ENCODE measurements around the gene SH3GLB2.
A peak's percentile ranks its signal among the peaks of the same experiment; 100 is the strongest.
"Not testable (repeated sequence)": the region's sequence is repeated elsewhere in the genome, so short reads cannot be mapped to it uniquely, and the experiment has no call there.

SH3GLB2 gene

DNA sequence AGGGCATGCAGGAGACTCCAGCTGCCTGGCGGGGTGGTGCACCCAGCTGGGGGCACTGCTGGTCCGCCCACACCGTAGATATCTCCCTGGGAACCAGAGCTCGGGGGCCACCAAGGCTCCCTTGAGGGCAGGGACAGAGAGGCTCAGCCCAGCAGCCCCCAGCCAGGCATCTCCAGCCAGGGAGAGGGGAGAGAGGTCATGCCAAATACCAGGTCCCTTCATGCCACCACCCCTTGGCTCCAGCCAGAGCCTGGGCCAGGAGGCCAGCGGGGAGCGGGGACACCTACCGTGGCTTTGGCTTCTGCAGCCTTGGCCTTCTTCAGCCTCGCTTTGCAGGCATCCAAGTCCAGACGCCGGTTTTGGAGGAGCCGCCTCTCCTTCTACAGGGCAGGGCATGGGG lies 14.0 kb downstream of the SH3GLB2 start:
- no peak for DNase-seq

DNA sequence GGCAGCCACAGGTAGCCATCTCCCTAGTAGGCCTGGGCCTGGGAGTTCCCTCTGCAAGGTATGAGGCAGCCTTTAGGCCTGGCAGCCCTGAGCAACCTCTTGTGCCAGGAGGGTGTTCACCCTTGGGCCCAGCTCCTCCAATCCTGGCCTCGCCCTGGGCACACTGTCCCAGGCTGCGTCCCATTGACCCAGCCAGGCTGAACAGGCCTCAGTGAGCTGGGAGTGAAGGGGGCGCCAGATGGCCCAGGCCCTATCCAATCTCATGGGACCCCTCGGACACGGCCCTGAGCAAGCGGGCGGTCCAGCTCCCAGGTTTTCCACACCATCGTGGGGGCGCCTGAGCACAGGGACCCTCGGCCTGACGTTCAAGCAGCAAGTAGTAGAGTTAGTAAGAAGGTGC lies 14.5 kb downstream of the SH3GLB2 start:
- DNase-seq = no peak

DNA sequence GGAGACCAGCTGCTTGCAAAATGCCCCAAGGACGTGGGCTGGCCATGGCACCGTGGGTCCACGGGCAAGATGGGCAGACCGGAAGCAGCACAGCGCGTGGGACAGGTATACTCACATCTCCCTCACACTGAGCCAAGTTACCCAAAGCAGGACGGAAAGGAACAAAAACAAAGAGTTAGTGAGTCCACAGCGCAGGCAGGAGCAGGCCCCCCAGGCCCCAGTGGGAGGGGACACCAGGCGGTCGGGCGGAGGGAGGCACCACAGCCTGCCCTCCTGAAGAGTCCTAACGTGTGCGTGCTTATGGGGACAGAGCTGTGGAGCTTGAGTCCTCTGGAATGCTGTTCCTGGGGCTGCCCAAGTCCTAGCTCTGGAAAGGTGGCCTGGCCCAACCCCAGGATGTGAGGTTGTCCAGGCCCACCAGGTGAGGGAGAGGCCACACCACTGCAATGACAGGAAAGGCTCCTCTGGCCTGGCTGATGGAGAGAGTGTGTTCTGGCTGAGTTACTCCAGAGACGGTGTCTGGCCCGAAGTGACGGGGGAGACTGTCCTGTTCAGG lies 15.2 kb downstream of the SH3GLB2 start:
- no peak for DNase-seq

DNA sequence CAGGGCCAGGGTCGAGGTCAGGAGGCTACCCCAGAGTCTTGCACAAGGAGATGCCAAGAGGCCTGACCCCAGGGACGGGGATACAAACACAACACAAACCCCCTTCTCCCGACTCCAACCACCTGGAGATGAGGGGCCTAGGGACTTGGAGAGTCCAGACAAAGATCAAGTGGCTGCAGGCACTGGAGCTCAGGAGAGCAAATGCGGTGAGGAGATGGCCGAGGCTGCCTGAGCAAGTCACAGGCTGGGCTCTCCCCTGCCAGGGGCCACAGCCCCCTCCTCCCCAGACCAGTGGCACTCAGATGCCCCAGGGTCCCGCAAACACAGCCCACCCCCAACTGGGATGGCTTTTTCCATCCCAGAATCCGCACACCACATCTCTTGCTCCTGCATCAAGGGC lies 15.8 kb downstream of the SH3GLB2 start:
- DNase-seq = no peak

DNA sequence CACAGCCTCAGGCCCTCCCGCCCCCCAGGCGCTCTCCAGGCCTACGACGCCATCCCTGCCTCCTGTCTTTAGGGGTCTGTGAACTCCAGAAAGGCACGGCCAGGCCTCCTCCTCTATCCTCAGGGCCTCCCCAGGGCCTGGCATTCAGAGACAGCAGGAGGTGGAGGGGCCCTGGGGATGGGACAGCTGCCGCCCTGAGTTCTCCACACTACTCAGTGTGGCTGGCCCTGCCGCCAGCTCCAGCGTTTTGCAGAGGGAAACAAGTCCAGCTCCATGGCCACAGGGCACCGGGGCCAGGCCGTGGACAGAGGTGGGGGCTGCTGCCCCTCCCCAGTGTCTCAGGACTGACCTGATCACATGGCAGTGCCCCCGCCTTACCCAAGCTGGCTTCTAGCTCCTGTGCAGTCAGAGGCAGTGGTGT lies 16.4 kb downstream of the SH3GLB2 start:
- no peak for DNase-seq

DNA sequence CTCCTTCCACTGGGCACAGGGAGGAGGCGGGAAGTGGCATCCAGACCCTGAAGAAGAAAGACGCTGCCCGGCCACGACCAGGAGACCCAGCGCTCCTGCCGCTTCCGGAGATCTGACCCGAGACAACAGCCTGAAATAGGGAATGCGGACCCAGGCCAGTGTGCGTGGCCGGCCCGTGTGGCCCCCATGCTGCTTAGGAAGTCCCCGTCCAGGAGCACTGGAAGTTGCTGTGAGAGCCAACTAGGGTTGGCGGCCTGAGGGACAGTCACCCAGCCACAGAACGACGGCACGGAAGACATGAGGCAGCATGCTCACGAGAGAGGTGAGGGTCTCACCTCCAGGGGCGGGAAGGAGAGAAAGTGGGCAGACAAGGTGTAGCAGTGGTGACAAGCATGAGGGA lies 17.0 kb downstream of the SH3GLB2 start:
- no peak for DNase-seq

DNA sequence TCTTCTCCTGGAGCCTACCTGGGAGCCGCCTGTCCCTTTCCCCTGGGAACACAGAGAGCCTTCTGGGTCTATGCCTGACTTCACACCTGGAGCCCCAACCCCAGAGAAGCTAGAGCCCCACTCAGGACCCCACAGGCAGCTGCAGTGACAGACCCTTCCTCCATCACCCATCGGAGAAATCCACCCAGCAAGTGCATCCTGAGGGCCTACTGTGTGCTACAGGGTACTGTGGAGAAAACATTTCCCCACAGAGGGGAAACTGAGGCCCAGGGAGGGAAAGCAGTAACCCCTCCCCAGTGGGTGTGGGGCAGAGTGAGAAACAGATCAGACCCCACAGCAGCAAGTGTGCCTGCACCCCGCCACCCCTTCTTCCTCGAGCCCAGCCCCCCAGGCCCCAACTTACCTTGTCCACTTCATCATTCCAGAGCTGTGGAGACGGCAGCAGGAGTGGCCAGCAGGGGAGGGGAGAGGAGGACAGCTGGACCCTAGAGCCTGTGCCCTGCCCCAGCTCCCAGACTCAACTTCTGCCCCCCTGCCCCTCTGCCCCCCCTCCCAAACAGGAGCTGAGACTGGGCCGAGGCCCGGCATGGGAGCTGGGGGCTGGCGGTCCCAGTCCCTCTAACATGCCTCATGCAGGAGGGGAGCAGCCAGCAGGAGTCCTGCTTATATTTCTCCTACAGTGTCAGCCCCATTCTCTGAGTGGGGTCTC lies 17.7 kb downstream of the SH3GLB2 start:
- no peak for DNase-seq

DNA sequence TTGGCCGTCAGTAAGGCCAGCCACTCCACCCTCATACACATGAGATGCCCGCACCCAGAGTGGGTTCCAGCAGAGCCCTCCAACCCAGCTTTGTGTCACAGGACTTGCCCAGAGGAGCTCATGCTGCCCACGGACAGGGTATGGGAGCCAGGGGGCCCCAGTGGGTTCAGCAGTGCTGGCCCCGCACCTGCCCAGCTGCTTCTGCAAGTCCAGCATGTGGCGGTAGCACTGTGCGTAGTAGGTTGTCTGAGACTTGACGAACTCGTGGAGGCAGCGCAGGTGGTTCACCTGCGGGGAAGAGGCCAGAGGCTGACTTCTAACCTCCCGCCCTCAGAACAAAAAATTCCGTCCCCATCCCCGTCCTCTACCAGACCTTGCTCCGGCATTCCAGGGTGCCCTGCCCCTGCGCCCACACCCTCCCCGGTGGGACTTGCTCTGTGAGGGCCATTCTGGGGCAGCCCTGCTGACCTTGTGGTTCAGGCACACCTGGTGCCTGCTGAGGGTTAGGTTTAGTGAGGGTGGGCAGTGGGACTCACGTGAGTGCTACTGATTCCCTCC lies 18.5 kb downstream of the SH3GLB2 start:
- no peak for DNase-seq

DNA sequence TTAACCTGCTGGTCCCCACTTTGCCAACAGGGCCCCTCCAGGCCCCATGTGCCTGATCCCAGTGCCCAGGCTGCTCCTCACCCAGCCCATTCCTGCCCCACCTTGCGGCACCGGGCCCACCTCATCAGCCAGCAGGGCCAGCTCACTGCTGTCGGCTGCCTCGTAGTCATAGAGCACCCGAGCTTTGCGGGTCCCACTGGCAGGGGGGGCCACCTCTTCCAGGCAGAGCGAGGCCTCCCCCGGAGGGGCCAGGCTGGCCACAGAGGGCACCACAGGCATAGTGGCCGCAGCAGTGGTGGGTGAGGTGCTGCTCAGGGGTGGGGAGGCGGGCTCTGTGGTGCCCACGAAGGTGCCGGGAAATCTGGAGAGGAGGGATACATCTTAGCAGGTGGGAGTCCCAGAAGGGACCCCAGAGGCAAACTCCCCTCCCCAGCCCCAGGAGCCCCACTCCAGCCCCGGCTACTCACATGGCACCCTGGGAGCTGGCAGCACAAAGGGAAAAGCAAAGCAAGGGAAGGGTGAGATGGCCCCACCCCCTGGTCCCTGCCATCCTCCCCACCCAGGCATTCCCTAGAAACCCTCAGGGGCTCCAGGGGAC lies 19.0 kb downstream of the SH3GLB2 start:
- DNase-seq = no peak

DNA sequence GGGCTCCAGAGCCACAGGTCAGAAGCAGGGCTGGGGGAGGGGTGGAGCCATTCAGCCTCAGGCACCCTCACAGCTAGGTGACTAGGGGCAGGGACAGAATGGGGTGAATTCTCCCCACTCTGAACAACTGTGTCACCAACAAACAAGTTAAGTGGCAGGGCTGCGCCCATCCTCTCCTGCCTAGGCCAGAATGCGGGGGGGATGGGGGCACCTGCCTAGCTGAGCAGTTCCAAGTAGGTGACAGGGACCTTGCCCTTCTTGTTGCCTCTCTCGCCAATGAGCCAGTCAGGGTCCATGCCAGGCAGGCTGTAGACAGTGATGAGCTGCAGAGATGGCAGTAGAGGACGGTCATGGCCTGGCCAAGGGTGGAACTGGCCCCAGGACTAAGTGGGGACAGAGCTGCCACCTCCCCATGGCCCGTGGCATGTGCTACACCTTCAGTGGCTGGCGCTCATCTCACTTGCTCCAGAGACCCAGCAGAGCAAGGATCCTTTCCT lies 19.6 kb downstream of the SH3GLB2 start:
- DNase-seq = no peak

DNA sequence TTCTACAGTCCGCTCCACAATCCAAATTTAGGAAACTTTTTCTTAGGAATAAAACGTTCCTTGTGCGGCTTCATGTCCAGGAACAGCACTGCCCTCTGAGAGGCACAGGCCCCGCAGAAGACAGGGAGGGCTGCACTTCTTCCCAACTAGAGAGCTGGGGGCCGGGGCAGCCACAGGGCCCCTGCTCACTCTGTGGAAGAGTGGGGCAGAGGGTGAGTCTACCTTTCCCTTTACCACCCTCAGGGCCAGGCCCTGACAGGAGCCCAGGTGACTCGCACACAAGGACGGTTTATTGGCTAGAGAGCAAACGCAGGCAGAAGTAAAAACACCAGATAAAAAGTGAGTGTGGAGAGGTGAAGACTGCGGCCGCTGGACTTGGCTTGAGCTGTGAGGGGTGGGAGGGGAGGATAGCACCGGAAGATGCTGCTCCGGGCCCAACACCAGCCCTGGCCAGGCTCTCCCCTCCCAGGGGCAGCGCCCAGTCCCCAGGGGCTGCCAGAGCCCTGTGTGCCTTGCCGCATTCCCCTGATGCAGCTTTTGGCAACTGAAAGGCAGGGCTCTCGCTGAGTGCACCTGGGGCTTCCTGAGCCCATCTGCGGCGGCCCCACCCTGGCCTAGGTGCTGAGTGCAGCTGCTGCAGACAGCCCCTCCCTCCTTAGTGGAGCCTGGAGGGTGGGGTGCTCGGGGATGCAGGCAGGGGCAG lies 20.2 kb downstream of the SH3GLB2 start:
- DNase-seq = no peak

DNA sequence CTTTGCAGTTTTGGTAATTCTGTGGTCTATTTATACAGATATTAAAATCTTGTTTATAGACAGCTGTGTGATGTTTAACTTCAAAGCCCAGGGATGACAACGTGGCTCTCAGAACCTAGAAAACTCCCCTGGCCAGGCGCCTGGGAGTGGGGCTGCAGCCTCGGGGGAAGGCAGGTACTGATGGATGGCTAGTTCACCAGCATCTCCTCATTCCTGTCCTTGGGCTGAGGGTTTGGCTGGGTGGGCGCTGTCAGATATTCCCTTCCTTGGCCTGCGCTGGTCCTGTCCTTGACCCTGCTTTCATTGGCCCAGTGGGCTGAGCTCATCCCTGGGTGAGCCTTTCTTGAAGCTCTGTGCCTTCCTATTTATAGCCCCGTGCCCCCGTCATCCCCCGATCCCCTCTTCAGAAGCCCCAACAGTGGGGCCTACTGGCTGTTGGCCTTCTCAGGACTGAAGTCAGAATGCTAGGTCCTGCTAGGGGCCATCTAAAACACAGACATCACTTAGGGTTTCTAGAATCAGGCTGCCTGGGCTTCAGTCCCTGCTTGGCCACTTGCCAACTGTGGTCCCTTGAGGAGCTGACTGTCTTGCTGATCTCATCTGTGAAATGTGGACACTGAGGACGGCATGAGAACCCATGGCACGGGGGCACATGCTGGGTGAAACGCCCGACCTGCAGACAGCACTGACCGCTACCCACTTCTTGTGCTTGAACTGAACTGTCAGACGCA lies 20.9 kb downstream of the SH3GLB2 start:
- peak; percentile 29 for DNase-seq

DNA sequence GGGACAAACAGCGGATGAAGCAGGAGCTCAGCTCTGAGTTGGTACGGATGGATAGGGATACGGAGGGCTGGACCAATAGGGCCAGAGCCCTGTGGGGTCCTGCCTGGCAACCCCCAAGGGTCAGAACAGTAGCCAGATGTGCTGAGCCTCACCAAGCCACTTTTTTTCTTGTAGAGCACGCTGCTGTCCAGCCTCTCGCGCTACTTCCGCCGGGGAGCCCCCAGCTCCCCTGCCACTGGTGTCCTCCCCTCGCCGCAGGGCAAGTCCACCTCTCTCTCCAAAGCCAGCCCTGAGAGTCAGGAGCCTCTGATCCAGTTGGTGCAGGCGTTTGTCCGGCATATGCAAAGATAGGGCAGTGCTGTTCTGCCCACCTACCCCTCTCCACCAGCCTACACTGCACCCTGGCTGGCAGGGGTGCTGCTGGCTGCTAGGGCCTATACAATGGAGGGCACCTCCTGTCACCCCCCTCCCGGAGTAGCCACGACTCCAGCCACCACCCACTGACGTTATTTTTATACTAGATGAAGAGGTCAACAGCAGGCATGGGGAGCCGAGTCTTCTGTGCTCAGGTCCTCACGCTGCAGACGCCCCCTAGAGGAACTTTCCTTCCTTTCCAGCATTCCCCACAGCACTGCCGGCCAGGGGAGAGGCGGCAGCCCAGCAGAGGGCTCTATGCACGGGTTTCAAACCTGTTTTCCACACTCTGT lies 21.6 kb downstream of the SH3GLB2 start:
- DNase-seq = peak; percentile 73

DNA sequence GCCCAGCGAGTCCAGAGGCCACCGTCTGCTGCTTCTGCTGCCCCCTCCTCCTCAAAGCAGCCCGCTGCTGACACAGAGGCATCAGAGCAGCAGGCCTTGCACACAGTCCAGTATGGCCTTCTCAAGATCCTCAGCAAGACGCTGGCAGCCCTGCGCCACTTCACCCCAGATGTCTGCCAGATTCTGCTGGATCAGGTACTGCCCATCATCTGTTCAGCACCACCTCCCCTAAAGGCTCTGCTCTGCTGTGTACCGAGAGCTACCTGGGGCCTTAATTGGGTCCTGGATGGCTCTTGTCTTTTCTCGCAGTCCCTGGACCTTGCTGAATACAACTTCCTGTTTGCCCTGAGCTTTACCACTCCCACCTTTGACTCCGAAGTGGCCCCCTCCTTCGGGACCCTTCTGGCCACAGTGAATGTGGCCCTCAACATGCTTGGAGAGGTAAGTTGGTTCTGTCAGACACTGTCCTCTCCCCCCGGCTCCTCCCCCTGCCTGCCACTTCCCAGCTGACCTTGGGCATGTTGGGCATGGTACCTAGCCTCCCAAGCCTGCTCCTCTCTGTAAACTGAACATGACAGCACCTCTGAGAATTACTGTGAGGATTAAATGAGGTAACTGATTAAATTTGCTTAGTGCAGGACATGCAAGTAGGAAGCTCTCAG lies 22.7 kb downstream of the SH3GLB2 start:
- DNase-seq = no peak

DNA sequence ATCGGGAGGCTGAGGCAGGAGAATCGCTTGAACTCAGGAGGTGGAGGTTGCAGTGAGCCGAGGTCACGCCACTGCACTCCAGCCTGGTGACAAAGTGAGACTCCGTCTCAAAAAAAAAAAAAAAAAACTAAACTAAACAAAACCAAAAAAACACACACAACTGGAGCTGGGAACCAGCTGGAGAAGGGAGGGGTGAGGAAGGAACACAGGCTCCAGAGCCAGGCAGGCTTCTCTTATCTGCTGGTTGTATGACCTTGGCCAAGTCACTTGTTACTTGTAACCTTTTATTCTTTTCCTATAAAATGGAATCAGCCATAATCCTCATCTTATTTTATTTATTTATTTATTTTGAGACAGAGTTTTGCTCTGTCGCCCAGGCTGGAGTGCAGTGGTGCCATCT lies 24.0 kb downstream of the SH3GLB2 start:
- not testable (repeated sequence) for DNase-seq

DNA sequence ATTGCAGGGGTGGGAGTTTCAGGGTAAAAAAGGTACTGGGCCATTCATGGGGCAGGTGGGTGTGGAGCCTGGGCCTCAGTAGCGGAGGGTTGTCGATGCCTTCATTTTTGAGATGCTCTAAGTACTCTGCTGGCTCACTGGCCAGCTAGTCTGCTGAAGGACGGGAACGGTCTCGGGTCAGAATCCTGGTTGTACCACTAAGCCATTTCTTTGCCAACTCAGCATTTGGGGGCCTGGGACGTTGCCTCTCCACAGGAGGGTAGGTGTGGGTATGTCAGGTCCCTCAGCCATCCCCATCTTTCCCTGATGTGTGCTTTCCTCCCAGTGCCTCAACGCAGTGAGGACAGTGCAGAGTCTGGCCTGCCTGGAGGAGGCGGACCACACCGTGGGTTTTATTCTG lies 25.1 kb downstream of the SH3GLB2 start:
- DNase-seq = no peak

DNA sequence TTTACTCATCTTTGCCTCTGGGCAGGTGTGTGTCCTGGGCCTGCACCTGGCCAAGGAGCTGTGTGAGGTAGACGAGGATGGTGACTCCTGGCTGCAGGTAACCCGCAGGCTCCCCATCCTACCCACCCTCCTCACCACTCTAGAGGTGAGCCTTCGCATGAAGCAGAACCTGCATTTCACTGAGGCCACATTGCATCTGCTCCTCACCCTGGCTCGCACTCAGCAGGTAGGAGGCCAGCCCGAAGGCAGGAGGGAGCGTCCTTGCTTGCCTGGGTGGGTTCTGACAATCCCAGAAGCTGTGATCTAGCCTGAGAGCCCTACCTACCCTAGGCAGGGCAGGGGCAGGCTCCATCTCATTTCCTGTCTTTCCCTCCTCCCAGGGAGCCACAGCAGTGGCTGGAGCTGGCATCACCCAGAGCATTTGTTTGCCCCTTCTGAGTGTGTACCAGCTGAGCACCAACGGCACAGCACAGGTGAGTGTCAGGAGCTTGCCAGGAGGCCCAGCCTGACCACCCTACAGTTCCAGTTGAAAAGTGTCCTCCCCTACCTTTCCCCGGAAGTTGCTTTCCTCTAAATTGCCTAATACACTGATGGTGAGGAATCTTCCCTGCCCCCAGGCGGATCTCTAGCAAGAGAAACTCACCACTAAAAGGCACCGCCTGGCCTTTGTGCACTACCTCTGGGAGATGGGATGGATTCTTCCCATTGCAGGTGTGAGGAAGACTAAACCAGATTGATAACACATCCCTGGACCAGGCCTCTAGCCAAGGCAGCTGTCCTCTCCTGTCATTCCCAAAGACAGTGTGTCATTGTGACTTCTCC lies 26.4 kb downstream of the SH3GLB2 start:
- DNase-seq = no peak

DNA sequence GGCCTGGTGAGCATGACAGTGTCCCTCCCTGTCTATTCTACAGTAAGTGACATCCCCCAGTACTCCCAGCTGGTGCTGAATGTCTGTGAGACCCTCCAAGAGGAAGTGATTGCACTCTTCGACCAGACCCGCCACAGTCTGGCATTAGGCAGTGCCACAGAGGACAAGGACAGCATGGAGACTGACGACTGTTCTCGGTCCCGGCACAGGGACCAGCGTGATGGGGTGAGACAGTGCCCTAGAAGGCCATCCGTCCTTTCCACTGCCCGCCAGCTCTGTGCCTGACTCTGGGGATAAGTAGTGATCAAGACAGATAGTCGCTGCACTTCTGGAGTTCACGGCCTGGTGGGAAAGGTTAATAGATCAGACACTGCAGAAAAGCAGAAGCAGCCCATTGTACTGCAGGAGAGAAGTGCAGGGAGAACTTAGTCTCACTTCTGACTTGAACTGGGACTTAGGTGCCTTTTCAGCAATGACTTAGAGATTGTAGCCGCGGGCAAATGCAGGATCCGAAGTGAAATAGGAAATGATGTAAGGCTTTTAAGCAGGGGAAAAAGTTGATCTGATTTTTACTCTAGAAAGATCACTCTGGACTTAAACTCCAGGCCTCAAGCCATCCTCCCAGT lies 28.4 kb downstream of the SH3GLB2 start:
- no peak for DNase-seq

DNA sequence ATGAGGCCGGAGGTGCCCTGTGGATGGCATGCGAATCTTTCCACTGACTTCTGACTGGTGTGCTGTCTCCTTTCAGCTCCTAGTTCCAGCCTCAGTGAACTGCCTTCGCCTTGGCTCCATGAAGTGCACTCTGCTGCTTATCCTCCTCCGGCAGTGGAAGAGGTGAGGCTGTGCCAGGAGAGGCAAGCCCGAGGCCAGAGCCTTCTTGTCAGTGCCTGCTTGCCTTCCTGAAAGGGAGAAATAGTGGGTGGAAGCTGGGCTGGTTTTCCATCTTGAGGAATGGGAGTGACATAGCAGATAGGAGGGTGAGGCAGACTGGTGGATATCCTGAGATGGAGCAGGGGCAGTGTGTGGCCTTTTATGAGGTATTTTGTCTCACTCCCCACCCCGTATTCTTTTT lies 29.7 kb downstream of the SH3GLB2 start:
- DNase-seq = no peak

DNA sequence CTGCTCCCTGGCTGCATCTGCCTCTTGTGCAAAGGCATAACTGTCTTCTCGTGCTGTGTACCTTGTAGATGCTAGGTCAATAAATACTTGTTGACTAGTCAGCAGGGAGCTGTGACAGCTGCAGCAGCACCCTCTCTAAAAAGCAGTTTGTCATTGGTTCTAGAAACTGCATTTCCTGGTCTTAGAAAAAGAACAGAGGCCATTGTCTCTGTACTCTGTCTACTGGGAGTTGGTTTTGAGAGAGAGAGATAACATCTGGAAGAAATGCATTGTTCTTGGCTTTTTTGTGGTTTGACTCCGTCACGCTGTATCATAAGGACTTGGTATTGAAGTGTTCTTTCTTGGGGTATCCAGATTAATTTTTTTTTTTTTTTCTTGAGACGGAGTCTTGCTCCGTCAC lies 32.3 kb downstream of the SH3GLB2 start:
- no peak for DNase-seq

Data from fibroblast of skin of back (primary cell).